GM12892 (cell line): Measurements from ENCODE around the gene ANKRD7.

Source experiments
- DNase-seq: peaks from one replicate; pipeline ENCODE4 v3.0.0; 2011; ENCODE audit not compliant: insufficient read length
- FAIRE-seq: peaks from 2 replicates; lab custom pipeline; 2011; peaks lifted over from hg19 to GRCh38; lab: Jason Lieb, UNC
- POLR2A ChIP-seq: IDR thresholded peaks from 2 replicates; pipeline ENCODE4 v1.6.1; 2011; ENCODE audit warnings: low read depth, low read length, control low read depth
- POLR2AphosphoS5 ChIP-seq: IDR thresholded peaks from 2 replicates; pipeline ENCODE4 v1.6.1; 2011; ENCODE audit warnings: low read depth, low read length, control low read depth
- TAF1 ChIP-seq: IDR thresholded peaks from 2 replicates; pipeline ENCODE4 v1.6.1; 2011; ENCODE audit warnings: low read depth, mild to moderate bottlenecking, control low read depth, low read length, borderline replicate concordance

The ANKRD7 gene

GRCh38 chr7:118289476-118289875, 65.0 kb downstream of the ANKRD7 start:
- no peak for TF ChIP-seq POLR2A
- no peak for TF ChIP-seq TAF1
- no peak for TF ChIP-seq POLR2AphosphoS5
- DNase-seq (no peak), FAIRE-seq (no peak)
